ENCODE data around the gene CRYBG2. TPM values are rescaled to one million over a fixed set of nuclear protein-coding genes. Genes with fewer than 3 reads are reported as not detected.

CRYBG2 gene
- total and polyA plus RNA-seq, 2 of the 8 experiments (the other 6 are each of a cell fraction or from before 2014, with no cell fraction given) = 14.2 to 17.0 TPM

GRCh38 chr1:26330276-26330675 lies 23.7 kb downstream of the CRYBG2 start (continued):
- no peak for TF ChIP-seq CHD7 (IDR thresholded peaks at IDR 0.05; ENCODE audit: insufficient replicate concordance, low read length)
- TF ChIP-seq TEAD4 (IDR thresholded peaks at IDR 0.05; ENCODE audit: low read depth, low read length) = no peak
- TF ChIP-seq BRCA1 (IDR thresholded peaks at IDR 0.05; ENCODE audit: low read depth, low read length) = no peak
- TF ChIP-seq CTBP2 (IDR thresholded peaks at IDR 0.05; ENCODE audit: borderline replicate concordance, insufficient read depth, insufficient read length, low read length) = no peak
- TF ChIP-seq ATF2 (IDR thresholded peaks at IDR 0.05; ENCODE audit: low read length) = no peak
- TF ChIP-seq ASH2L (IDR thresholded peaks at IDR 0.05; ENCODE audit: low read length) = no peak
- TF ChIP-seq GTF2F1 (IDR thresholded peaks at IDR 0.05; ENCODE audit: borderline replicate concordance, low read depth, low read length) = no peak
